Measurements from ENCODE around the gene FRS2.

- TF ChIP-seq CTCF (IDR thresholded peaks at IDR 0.05) (no peak), POLR2A (IDR thresholded peaks at IDR 0.05) (no peak)
Observed at GRCh38 chr12:69517406-69517805, 47.2 kb downstream of the FRS2 start.
